NCI-H446 (cell line): Measurements from ENCODE around the gene EED.
"Not testable (repeated sequence)": the region's sequence is repeated elsewhere in the genome, so short reads cannot be mapped to it uniquely, and the experiment has no call there.

Experiments used
- DNase-seq, 2 experiments: peaks; one replicate each; lab custom pipeline; 2025; lab: John Stamatoyannopoulos, UW

The EED gene

DNA sequence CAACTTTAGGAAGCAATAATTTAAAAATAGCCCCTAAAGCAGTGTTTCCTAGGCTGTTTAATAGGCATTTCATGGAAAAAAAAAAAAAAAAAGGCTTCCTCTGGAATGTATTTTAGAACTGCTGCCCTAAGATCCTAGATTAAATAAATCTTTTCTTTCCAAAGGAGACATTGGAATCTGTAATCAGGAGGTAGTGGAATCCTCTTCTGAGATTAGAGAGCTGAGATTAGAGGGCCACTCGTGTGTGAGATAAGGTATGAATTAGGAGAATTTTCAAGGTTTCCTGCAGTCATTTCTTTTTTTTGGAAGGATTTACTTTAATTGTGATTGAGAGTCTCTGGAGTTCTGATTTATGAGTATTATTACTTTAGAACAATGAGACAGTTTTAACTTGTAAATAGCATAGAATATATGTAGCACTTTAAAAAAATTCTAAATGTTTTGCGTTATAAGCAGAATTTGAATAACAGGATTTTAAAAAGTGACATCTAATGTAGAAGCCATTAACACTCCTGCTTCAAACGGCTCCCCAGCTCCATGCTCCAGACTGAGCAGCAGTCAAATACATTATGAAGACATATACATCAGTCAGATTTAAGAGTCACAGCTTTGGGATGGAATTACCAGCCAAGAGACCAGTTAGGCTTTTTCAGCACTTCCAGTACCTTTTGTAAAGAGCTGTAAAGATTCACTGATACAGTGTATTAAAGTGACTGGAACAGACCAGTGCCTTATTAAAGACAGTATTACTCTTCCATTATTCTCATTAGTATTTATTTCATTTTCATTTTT, 5.0 kb downstream of the EED start:
- no peak for DNase-seq

DNA sequence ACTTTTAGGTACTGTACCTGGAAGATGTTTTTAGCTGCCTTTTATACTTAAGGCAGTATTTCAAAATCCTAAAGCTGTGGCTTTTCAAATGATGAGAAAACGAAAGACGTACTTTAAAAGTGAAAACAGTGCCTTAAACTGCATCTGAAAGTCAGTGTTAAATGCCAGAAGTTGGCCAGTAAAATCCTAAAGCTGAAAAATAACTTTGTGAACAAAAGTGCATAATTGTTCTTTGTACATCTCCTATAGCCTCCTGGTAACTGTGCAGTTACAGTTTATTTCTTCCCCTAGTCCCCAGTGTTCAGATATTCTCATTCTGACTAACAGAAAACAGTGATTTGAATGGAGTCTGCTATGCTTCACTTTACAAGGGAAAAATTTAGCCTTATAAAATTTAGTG, 6.8 kb downstream of the EED start:
- no peak for DNase-seq

DNA sequence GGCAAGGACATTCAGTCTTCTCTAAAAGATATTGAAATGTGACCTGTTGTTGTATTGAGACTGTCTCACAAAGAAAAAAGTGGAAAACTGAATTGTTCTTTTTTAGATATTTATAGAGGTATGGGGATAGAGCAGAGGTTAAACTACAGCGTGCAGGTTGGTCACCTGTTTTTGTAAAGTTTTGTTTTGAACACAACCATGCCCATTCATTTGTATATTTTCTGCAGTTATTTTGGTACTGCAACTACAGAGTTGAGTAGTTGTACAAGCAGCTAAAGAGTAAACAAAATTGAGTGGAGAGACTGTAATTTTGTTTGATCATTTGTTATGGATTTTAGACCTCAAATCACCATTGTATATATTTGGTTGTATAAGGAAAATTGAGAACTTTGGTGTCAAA, 11.3 kb downstream of the EED start:
- DNase-seq: no peak

DNA sequence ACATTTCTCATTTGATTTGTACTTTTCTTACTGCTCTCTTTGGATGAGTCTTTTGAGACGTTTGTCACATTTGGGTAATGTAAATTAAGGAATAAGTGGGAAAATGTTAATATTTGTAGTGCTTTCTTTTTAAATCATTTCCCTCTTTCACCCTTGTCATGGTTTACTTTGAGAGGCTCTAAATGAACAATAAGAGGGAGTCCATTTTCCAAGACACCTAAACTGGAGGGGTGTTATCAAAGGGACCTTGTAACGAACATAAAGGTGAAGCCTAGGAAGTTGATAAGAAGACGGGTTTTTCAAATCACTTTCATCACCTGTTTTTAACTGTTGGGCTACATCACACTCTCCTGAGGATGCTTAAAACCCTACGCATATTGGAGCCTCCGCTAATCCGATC, 12.1 kb downstream of the EED start:
- no peak for DNase-seq

DNA sequence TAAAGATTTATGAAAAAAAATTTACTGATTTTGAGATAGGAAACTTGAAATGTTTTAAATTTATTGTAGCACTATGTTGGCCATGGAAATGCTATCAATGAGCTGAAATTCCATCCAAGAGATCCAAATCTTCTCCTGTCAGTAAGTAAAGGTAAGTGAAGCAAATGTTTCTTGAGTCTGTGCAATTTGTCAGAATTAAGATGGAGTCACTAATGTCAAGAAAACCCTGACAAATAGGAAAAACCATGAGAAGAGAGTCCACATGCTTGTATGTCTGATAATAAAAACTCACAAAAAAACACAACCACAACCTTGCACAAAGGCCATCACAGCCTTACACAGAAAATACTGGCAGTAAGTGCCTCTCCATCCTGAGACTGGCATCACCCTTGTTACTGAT, 12.9 kb downstream of the EED start:
- DNase-seq: no peak

DNA sequence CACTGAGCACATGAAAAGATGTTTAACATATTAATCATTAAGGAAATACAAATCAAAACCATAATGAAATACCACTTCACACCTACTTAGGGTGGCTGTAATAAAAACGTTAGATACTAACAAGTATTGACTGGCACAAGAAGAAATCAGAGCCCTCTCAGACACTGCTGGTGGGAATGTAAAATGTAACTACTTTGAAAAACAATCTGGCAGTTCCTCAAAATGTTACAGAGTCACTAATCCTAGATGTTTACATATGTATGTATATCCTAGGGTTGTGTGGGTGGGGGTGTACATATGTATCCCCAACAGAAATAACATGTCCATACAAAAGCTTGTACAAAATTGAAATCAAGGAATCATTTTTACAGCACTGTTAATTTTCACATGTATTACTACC, 15.2 kb downstream of the EED start:
- DNase-seq: no peak

DNA sequence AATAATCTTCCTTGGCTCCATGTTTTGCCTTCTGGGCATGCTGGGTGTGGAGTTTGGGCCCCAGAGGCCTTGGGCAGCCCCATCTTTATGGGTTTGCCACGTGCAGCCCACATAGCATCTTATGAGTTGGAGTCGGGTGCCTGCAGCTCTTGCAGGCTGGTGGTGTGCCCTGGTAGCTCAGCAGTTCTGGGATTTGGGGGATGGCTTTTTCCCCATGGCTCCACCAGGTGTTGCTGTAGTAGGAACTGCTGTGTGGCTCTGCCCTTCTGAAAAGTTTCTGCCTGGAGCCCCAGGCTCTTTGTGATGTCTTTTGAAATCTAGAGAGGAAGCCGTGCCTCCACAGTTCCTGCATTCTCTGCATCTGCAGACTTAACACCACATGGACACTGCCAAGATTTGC, 16.8 kb downstream of the EED start:
- DNase-seq: no peak

DNA sequence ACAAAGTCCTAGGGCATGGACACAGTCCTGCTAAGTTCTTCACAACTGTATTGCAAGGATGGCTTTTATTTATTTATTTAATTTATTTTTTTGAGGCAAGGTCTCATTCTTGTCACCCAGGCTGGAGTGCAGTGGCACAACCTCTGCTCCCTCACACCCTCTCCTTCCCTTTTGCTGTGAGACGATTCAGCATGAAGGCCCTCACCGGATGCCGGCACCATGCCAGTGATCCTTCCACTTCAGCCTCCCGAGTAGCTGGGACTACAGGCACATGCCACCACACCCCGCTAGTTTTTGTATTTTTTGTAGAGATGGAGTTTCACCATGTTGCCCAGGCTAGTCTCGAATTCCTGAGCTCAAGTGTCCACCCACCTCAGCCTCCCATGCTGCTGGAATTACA, 17.8 kb downstream of the EED start:
- no peak for DNase-seq

DNA sequence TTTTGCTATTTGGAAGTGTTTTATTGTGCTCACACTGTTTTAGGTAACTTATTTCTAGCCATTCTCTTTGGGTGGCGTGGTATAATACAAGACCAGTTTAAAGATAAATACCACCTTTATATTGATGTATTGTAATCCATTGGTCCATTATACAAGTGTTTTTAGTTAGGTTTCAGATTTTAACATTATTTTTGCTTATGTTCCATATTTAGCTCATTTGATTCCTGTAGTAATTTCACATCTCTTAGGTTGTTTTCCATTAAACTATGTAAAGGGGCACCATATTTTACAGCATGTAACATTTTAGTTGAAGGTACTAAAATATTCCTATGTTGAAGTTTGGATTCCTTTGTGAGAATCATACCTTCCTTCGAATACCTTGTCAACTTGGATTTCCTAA, 20.1 kb downstream of the EED start:
- DNase-seq: no peak

DNA sequence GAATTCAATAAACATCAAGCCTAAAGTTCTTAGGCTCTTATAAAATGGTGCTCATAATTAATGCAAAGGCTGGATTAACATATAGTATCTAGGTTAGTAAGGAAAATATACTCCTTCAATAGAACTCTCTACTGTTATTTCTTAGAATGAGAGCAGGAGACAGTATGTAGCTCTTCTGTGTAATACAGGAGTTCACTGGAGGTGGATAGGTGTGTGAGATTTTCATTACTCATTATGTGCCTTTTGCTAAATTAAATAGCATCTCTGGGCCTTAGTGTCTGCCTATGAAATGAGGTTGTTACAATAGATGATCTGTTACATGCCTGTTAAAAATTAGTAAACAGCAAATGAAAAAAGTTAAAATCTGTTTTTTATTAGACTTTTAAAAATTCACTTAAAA, 20.6 kb downstream of the EED start:
- no peak for DNase-seq

DNA sequence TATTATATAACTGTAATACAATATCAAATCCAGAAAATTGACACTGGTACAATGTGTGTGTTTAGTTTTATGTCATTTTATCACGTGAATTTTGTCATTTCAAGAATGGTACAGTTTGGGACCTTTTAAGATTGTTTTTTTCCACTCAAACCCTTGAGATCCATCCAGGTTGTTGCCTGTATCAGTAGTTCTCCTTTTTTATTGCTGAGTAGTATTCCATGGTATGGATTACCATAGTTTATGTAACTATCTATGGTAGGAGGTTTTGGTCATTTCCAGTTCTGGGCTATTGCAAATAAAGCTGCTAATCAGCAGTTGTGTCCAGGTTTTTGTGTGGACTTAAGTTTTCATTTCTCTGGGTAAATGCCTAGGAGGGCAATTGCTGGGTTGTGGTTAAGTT, 25.1 kb downstream of the EED start:
- DNase-seq: no peak

DNA sequence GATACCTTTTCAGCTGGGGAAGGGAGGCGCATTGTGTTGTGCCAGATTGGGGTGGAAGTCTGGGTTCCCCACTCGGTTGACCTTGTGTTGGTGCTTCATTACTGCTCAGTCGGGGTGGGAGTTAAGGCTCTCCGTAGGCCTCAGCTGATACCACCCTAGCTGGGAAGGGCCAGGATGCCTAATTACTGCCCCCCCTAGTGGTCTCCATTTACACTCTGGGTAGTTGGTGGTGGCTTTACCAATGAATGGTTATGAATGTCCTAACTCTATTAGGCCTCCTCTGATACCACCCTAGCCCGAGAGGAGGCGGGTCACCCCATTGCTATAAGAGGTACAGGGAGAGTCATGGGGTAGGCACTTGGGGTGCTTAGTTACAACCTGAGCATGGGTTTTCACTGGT, 29.9 kb downstream of the EED start:
- DNase-seq: no peak

DNA sequence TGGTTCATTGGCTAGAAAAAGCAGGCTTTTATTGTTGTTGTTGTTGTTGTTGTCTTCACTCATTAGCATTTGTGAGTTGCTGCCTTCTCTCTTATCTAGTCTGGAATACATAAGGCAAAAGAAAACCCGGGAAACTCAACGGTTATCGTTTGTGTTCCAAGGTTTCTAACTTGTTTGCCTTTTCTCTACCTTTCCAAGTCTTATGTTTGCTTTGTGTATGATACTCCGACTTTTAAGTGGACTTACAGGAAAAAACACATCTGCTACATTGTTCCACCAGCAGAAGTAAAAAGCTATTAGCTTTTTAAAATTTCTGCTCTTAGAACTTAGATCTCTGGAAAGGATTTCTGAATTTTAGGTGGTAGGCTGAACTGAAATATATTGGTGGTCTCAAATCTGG, 30.4 kb downstream of the EED start:
- DNase-seq: peak in 1 of 2 experiments; percentile 22

DNA sequence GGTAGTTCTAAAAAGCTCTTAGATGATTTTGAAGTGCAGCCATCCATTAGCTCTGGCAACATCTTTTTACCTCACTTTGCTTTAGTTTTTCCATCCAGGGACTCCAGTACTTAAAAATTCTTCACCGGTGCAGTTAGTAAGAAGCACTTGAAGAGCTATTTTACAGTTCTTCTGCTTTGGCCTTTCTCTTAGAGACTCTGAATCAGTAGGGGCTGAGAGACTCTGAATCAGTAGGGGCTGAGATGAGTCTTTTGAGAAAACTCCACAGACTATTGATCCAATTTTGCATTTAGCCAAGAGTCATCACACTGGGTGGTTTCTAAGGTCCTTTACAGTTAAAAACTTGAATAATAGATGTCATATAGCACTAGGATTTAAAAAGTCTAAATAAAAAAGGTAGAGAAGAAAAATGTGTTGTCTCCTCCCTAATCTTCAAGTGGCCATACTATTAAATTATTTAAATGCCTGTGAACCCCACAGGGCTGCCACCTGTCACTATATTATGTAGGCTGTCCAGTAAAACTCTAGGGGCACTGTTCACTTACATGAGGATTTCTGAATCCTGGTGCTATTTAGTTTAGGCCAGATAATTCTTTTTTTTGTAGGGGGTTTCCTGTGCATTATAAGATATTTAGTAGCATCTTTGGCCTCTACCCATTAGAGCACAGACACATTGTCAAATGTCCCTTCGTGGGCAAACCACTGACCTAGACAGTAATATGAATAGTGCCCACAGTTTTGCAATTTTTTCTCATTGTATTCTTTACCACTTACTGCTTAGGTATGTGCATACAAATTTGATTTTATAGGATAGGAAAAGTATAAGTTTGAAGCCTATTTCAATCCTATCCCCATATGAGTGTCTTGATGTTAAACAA, 31.2 kb downstream of the EED start:
- peak in 1 of 2 experiments; percentile 25 for DNase-seq

DNA sequence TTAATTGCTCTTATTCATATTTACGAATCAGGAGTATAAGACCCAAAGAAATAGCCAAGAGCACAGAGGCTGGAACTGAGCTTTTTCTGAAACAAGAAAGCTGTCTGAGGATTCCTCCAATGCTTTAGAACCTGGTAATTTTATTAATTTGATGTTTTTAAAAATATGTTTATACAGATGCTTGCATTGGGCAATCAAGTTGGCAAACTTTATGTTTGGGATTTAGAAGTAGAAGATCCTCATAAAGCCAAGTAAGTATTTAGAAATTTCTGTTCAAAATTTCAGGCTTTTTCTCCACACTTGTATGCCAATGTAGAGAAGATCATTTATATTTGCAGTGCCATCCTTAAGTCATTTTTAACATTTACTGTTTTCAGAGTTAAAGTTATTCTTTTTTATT, 33.2 kb downstream of the EED start:
- DNase-seq: no peak

DNA sequence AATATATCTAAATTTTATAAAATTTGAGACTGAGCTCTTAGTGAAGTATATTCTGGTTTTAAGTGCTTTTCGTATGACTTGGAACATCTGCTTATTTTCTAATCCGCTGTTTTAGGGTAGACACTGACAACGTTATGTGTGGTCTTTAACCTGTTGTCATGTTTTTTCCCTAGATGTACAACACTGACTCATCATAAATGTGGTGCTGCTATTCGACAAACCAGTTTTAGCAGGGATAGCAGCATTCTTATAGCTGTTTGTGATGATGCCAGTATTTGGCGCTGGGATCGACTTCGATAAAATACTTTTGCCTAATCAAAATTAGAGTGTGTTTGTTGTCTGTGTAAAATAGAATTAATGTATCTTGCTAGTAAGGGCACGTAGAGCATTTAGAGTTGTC, 33.7 kb downstream of the EED start:
- no peak for DNase-seq

DNA sequence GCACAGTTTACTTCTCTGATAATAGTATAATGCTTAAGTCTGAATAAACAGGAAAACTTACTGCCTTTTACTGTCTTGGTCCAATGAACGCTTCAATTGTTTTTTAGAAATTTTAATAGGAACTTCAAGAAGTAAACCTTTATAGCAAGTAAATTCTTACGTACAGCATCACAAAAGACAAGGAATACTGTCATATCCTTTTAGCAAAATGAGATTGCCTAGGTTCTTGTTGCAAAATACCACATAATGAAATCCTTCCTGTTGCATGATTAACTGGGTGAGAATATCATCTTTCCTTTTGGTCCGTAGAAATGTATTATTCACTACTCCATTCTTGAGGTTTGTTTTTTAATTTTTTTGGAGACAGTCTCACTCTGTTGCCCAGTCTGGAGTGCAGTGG, 35.2 kb downstream of the EED start:
- no peak for DNase-seq

DNA sequence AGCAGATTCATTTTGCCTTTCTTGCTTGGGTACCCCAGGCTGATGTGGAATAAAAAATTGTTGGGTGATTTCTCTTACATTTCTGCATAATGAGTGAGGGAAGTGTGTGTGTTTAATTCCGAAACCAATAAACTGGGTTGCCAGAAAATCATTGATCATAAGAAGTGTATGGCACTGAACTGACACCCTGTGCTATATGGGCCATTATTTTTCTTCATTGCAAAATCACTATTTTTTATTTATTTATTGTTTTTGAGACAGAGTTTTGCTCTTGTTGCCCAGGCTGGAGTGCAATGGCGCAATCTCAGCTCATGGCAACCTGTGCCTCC, 42.9 kb downstream of the EED start:
- DNase-seq: no peak

DNA sequence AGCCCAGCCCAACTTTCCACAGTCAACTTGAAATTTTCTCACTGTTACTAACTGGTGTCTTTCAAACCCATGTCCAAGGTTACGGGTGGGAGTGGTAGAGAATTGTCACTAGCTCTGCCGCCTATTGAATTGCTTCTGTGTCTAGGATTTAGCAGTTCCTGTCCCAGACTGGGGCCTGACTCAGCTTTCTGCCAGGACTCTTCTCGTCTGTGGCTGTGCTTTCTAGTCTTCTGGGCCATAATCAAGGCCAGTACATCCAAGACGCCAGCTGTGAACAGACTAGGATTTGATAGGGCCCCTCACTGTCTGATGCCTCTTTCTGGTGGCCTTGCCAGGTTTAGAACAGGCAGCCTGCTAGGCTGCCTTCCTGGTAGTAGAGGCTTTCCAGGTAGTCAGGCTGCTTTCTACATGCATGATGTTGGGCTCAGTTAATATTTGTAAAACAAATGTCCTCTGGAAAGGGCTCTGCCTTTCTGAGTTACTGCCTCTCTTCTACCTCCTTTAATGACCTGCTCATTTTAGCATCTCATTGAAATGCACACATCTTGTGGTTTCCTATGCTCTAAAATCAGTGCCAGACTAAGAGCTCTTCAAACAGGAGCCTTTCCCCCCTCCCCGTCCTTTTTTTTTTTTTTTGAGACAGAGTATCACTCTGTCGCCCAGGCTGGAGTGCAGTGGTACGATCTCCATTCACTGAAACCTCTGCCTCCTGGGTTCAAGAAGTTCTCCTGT, 44.4 kb downstream of the EED start:
- DNase-seq: no peak

DNA sequence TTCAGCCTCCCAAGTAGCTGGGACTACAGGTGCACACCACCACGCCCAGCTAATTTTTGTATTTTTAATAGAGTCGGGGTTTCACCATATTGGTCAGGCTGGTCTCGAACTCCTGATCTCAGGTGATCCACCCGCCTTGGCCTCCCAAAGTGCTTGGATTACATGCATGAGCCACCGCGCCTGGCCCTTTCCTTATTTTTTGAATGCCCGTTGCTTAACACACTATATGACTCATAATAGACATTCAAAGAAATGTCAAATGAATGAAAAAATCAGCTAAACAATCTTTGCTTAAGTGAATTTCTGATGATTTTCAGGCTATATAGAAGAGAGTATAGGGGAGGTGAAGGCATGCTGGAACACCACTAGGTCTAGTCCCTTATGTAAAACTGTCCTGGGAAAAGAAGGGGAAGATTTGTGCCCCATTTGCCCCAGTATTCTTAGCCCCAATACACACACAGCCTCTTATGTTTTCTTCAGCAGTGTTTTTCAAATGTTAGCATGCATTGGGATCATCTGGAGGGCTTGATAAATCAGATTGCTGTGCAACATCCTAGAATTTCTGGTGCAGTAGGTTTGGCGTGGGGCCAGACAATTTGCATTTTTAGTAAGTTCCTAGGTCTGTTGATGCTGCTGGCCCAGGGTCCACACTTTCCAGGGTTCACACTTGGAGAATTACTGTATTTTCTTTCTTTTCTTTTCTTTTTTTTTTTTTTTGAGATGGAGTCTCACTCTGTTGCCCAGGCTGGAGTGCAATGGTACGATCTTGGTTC, 45.1 kb downstream of the EED start:
- DNase-seq: not testable (repeated sequence)

DNA sequence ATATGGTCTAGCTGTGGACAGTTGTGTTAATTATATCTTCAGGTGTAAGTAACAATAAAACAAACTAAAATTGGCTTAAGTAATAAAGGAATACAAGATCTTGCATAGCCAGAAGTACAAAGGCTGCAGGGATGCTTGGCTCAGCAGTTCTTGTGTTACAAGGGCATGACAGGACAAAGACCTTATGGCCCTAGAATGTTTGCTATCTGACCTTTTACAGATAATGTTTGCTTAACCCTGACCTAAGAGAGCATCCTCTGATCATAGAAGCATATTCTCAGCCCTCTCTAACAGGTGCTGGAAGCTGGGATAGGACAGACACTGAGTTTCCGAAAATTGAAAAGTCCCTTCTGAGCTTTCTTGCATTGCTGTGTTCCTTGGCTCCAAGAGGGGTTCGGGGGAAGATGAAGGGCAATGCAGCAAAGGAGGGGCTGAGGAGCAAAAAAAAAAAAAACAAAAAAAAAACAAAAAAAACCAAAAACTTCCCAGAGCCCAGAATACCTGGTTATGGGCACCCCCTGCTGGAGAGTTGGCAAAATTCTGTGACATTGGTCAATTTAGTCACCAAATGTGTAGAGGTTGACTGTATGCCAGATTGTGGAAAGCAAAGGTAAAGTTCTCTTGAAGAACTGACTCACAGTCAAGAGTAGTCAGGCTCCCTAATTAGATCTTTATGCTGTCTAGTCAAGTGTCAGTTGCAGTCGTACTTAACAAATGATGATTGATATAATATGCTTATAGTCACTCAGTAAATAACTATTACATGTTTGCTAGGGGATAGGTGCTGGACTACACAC, 47.1 kb downstream of the EED start:
- peak; percentile 24 to 80 for DNase-seq
